IMR-90 (cell line): ENCODE results near the gene HVCN1. TPM values are rescaled to one million over a fixed set of nuclear protein-coding genes. Genes with fewer than 3 reads are reported as not detected.

Experiments used
- ATAC-seq: fragments of 200-7000 bp; cut with Tn5 transposase; 2 replicates; pipeline ENCODE4 v1.9.1; 2020; ENCODE audit warnings: low read depth, mild to moderate bottlenecking, moderate library complexity
- BruUV-seq: library from RNA; stranded (reverse); fragments of 400-500 nt; replicated peaks from 2 replicates; lab custom pipeline; 2021; lab: Mats Ljungman, UMichigan
- CTCF ChIA-PET: fragments of 300-600 bp; formaldehyde crosslinking; extraction: SDS; loops from one replicate; lab custom pipeline; 2021; ENCODE audit warnings: antibody characterized with exemption; lab: Yijun Ruan, JAX
- POLR2A ChIA-PET: fragments of 300-600 bp; sonication (Branson Sonifier 250); formaldehyde crosslinking; loops from one replicate; lab custom pipeline; 2022; ENCODE audit warnings: antibody characterized with exemption; ENCODE audit not compliant: unreplicated experiment; lab: Charles Lee
- DNase-seq: peaks from one replicate; pipeline ENCODE4 v3.0.0; 2013
- H2AFZ ChIP-seq: replicated peaks from 2 replicates; pipeline ENCODE3; 2013; ENCODE audit warnings: low read length, mild to moderate bottlenecking; ENCODE audit not compliant: poor library complexity
- H2AK5ac ChIP-seq: 2 replicates; pipeline ENCODE4 v1.6.1; 2013; ENCODE audit warnings: low read depth, low read length, inconsistent platforms
- H2AK9ac ChIP-seq: replicated peaks from 2 replicates; pipeline ENCODE3; 2013; ENCODE audit warnings: mild to moderate bottlenecking, low read depth, low read length, moderate library complexity; ENCODE audit not compliant: poor library complexity
- H2BK120ac ChIP-seq: 2 replicates; pipeline ENCODE4 v1.6.1; 2013; ENCODE audit warnings: low read depth, low read length, inconsistent platforms
- H2BK15ac ChIP-seq: 3 replicates; pipeline ENCODE4 v1.6.1; 2013; ENCODE audit warnings: low read depth, low read length, inconsistent platforms
- H2BK20ac ChIP-seq: 2 replicates; pipeline ENCODE4 v1.6.1; 2013; ENCODE audit warnings: low read depth, mild to moderate bottlenecking, inconsistent platforms, low read length, moderate library complexity
- H2BK5ac ChIP-seq: 2 replicates; pipeline ENCODE4 v1.6.1; 2013; ENCODE audit warnings: mild to moderate bottlenecking, low read depth, low read length, inconsistent platforms; ENCODE audit not compliant: poor library complexity, severe bottlenecking
- H3K14ac ChIP-seq: replicated peaks from 2 replicates; pipeline ENCODE4 v1.6.1; 2013; ENCODE audit warnings: low read depth, low read length, inconsistent platforms
- H3K18ac ChIP-seq: 2 replicates; pipeline ENCODE4 v1.6.1; 2013; ENCODE audit warnings: low read depth, low read length, control low read depth
- H3K23ac ChIP-seq: 2 replicates; pipeline ENCODE4 v1.6.1; 2013; ENCODE audit warnings: low read depth, low read length, inconsistent platforms
- H3K27ac ChIP-seq: 2 replicates; pipeline ENCODE4 v1.5.1; 2013; ENCODE audit warnings: mild to moderate bottlenecking, control low read depth, low read length; ENCODE audit not compliant: insufficient read depth
- H3K27me3 ChIP-seq: 2 replicates; pipeline ENCODE4 v1.6.1; 2013; ENCODE audit warnings: low read length; ENCODE audit not compliant: control insufficient read depth, insufficient read depth
- H3K36me3 ChIP-seq: 2 replicates; pipeline ENCODE4 v1.6.1; 2013; ENCODE audit warnings: low read length, mixed read lengths; ENCODE audit not compliant: control insufficient read depth, insufficient read depth
- H3K4ac ChIP-seq: 2 replicates; pipeline ENCODE4 v1.6.1; 2013; ENCODE audit warnings: low read depth, low read length, inconsistent platforms
- H3K4me1 ChIP-seq: 2 replicates; pipeline ENCODE4 v1.6.1; 2013; ENCODE audit warnings: low read length, mixed read lengths; ENCODE audit not compliant: control insufficient read depth, insufficient read depth
- H3K4me2 ChIP-seq: 2 replicates; pipeline ENCODE4 v1.6.1; 2013; ENCODE audit warnings: low read depth, mild to moderate bottlenecking, control low read depth, low read length, moderate library complexity
- H3K4me3 ChIP-seq: 2 replicates; pipeline ENCODE4 v1.5.1; 2013; ENCODE audit warnings: low read depth, mild to moderate bottlenecking, control low read depth, low read length, moderate library complexity; ENCODE audit not compliant: insufficient read depth
- H3K56ac ChIP-seq: 2 replicates; pipeline ENCODE4 v1.6.1; 2013; ENCODE audit warnings: low read length, inconsistent platforms; ENCODE audit not compliant: insufficient read depth; ENCODE audit errors: extremely low read depth
- H3K79me1 ChIP-seq, 2 experiments: 2 replicates each; pipeline ENCODE4 v1.6.1; 2013; ENCODE audit warnings: low read length in 2 of 2, inconsistent platforms in 1 of 2, low read depth in 1 of 2
- H3K9ac ChIP-seq: 2 replicates; pipeline ENCODE4 v1.6.1; 2013; ENCODE audit warnings: low read depth, low read length, control low read depth
- H3K9me1 ChIP-seq: 2 replicates; pipeline ENCODE4 v1.6.1; 2013; ENCODE audit warnings: low read length, inconsistent platforms; ENCODE audit not compliant: insufficient read depth
- H3K9me3 ChIP-seq: 2 replicates; pipeline ENCODE4 v1.6.1; 2013; ENCODE audit warnings: low read length; ENCODE audit not compliant: control insufficient read depth, insufficient read depth
- H4K20me1 ChIP-seq: 2 replicates; pipeline ENCODE4 v1.6.1; 2013; ENCODE audit warnings: low read length, inconsistent platforms; ENCODE audit not compliant: insufficient read depth
- H4K5ac ChIP-seq: 2 replicates; pipeline ENCODE4 v1.6.1; 2013; ENCODE audit warnings: mild to moderate bottlenecking, low read depth, low read length, control low read depth
- H4K8ac ChIP-seq, 2 experiments: 2 replicates each; pipeline ENCODE4 v1.6.1; 2013; ENCODE audit warnings: low read depth in 2 of 2, low read length in 2 of 2, control low read depth in 1 of 2, inconsistent platforms in 1 of 2
- H4K91ac ChIP-seq: 2 replicates; pipeline ENCODE4 v1.6.1; 2013; ENCODE audit warnings: low read depth, low read length, inconsistent platforms; ENCODE audit not compliant: insufficient read depth
- BHLHE40 ChIP-seq: fragments of 150-350 bp; IDR thresholded peaks from 2 replicates; pipeline ENCODE4 v1.6.1; 2016; ENCODE audit warnings: mild to moderate bottlenecking, low read depth, low read length
- CEBPB ChIP-seq: IDR thresholded peaks from 2 replicates; pipeline ENCODE4 v1.6.1; 2012; ENCODE audit warnings: low read depth, low read length, improper control_type of control experiment
- CHD1 ChIP-seq: IDR thresholded peaks from 2 replicates; pipeline ENCODE4 v1.6.1; 2012; ENCODE audit warnings: low read depth, low read length, improper control_type of control experiment
- CTCF ChIP-seq: conservative IDR thresholded peaks from 2 replicates; pipeline ENCODE4 v1.5.1; 2012; ENCODE audit warnings: mild to moderate bottlenecking, low read depth, low read length, improper control_type of control experiment
- MAFK ChIP-seq: IDR thresholded peaks from 2 replicates; pipeline ENCODE4 v1.6.1; 2012; ENCODE audit warnings: low read depth, low read length, improper control_type of control experiment
- MAZ ChIP-seq: IDR thresholded peaks from 2 replicates; pipeline ENCODE4 v1.6.1; 2012; ENCODE audit warnings: low read depth, mild to moderate bottlenecking, low read length, improper control_type of control experiment, moderate library complexity, borderline replicate concordance
- MXI1 ChIP-seq: IDR thresholded peaks from 2 replicates; pipeline ENCODE4 v1.6.1; 2012; ENCODE audit warnings: low read depth, mild to moderate bottlenecking, low read length, moderate library complexity, borderline replicate concordance
- NFE2L2 ChIP-seq: fragments of 150-350 bp; IDR thresholded peaks from 2 replicates; pipeline ENCODE4 v1.6.1; 2016; ENCODE audit warnings: low read depth, mild to moderate bottlenecking, low read length
- POLR2A ChIP-seq: IDR thresholded peaks from 2 replicates; pipeline ENCODE4 v1.6.1; 2012; ENCODE audit warnings: mild to moderate bottlenecking, low read depth, low read length
- RAD21 ChIP-seq: IDR thresholded peaks from 2 replicates; pipeline ENCODE4 v1.6.1; 2012; ENCODE audit warnings: low read length, improper control_type of control experiment
- RCOR1 ChIP-seq: IDR thresholded peaks from 2 replicates; pipeline ENCODE4 v1.6.1; 2012; ENCODE audit warnings: mild to moderate bottlenecking, low read length, improper control_type of control experiment; ENCODE audit not compliant: insufficient replicate concordance
- WGBS, 2 experiments: methylation state at CpG; one replicate each; pipeline versions ENCODE4 v1.1.5 to v1.1.7; 2013; ENCODE audit warnings: missing lambda C conversion rate in 2 of 2; ENCODE audit not compliant: insufficient read length in 1 of 2; ENCODE audit errors: extremely low coverage in 2 of 2; 5-methylcytosine and 5-hydroxymethylcytosine counted together
- dilution Hi-C: fragments of 300-500 bp; cut with HindIII; formaldehyde crosslinking; loops from one replicate; pipeline ENCODE4 v1.14.3; 2018; ENCODE audit warnings: low sequenced_read_pairs; ENCODE audit not compliant: unreplicated experiment
- in situ Hi-C: fragments of 300-500 bp; cut with MboI; formaldehyde crosslinking; loops from 3 replicates; pipeline ENCODE4 v1.14.3; 2019; ENCODE audit warnings: low sequenced_read_pairs, inconsistent platforms, mixed read lengths
- intact Hi-C: fragments of 100-400 bp; cut with micrococcal nuclease; formaldehyde crosslinking; loops from 2 replicates; pipeline ENCODE4 v1.10.0; 2022
- polyA plus RNA-seq, 3 experiments: library from polyadenylated mRNA; depleted of rRNA; stranded (reverse); fragments of >200 nt; gene quantifications; 2 replicates each; pipeline ENCODE4 v1.2.3, GENCODE V29; 2012; ENCODE audit warnings: low replicate concordance in 1 of 3
- total RNA-seq: library from RNA; depleted of rRNA; stranded (reverse); fragments of >200 nt; gene quantifications from 2 replicates; pipeline ENCODE4 v1.2.3, GENCODE V29; 2012
- TF ChIP-seq, protein P1 (sequence below): fragments of 150-350 bp; IDR thresholded peaks from 2 replicates; pipeline ENCODE4 v1.6.1; 2016; ENCODE audit warnings: low read depth, mild to moderate bottlenecking, low read length, moderate library complexity, borderline replicate concordance

Gene HVCN1
- total and polyA plus RNA-seq, 2 of the 4 experiments (the other 2 are of a cell fraction) = 1.9 to 2.0 TPM

DNA sequence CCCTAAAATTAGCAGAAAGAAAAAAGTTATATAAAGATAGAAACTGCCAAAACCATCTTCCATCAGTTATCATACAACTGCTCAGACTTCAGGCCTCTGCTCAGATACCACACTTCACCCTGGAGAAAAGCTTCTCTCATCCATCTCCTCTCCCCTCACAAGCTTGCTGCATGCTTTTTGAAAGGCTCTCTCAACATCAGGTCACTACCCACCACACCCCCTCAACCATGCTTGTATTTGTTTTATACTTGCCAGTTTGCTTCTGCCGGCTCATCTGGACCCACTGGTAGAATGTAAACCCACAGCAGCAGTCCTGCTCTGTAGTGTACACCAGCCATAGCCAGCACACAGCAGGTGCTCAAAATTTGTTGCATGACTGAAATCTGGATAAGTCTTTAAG is 45.0 kb upstream of the HVCN1 start:
- H2AK9ac ChIP-seq = no peak overlapping the region
- H3K18ac ChIP-seq = no peak overlapping the region
- WGBS, 2 experiments = no CpG with 5 or more reads among the region's 1 CpG
- no peak overlapping the region for H2BK15ac ChIP-seq
- POLR2A ChIA-PET = no interaction called here
- dilution Hi-C loops (no loop called here), intact Hi-C loops (no loop called here), in situ Hi-C loops (no loop called here)
- H4K8ac ChIP-seq = no peak overlapping the region
- H4K5ac ChIP-seq = no peak overlapping the region
- peaks cover 77% of the 10 kb centered on the region for H4K20me1 ChIP-seq
- no peak for DNase-seq
- H2BK120ac ChIP-seq = no peak overlapping the region
- no peak overlapping the region for H3K4me3 ChIP-seq
- no TSS peak for BruUV-seq
- no peak overlapping the region for H4K91ac ChIP-seq
- H2AFZ ChIP-seq = no peak overlapping the region
- H2BK20ac ChIP-seq = no peak overlapping the region
- TF ChIP-seq MAZ (no peak), RCOR1 (no peak), CHD1 (no peak), POLR2A (no peak), BHLHE40 (no peak), NFE2L2 (no peak), MXI1 (no peak), RAD21 (no peak), CTCF (no peak), MAFK (no peak), CEBPB (no peak)
- TF ChIP-seq, protein P1, sequence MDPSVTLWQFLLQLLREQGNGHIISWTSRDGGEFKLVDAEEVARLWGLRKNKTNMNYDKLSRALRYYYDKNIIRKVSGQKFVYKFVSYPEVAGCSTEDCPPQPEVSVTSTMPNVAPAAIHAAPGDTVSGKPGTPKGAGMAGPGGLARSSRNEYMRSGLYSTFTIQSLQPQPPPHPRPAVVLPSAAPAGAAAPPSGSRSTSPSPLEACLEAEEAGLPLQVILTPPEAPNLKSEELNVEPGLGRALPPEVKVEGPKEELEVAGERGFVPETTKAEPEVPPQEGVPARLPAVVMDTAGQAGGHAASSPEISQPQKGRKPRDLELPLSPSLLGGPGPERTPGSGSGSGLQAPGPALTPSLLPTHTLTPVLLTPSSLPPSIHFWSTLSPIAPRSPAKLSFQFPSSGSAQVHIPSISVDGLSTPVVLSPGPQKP = no peak
- H3K4ac ChIP-seq = no peak overlapping the region
- no peak overlapping the region for H2AK5ac ChIP-seq
- peaks cover 0 to 47% of the 10 kb centered on the region in 2 experiments; a peak in 3 of 4 replicates for H3K79me1 ChIP-seq
- H2BK5ac ChIP-seq = no peak overlapping the region
- no peaks in the 10 kb centered on the region for H3K9me3 ChIP-seq
- no peak overlapping the region; the same call in 1 of the 2 replicates for H3K14ac ChIP-seq
- CTCF ChIA-PET = interaction anchor here (1.0 kb wide), 1 partner anchor 154 kb away, joined by 3 read pairs; no protein-coding TSS in a partner anchor
- H3K23ac ChIP-seq = peak overlapping the region; percentile 64; the same call in 1 of the 2 replicates
- H3K27ac ChIP-seq = no peak overlapping the region
- H3K4me2 ChIP-seq = no peak overlapping the region
- no peak overlapping the region for H3K56ac ChIP-seq
- no peak overlapping the region for H3K9ac ChIP-seq
- peaks cover 9% of the 10 kb centered on the region; the same call in 1 of the 2 replicates for H3K4me1 ChIP-seq
- no peaks in the 10 kb centered on the region for H3K27me3 ChIP-seq
- peaks cover 16% of the 10 kb centered on the region for H3K9me1 ChIP-seq
- peaks cover 21% of the 10 kb centered on the region for H3K36me3 ChIP-seq
- ATAC-seq = 0 out of 2 replicates have a peak, but pooled peaks have one; percentile 27
